GM18873 (cell line): ENCODE data around the gene STARD3.
"Not testable (repeated sequence)": the region's sequence is repeated elsewhere in the genome, so short reads cannot be mapped to it uniquely, and the experiment has no call there.

Source experiments
- ATAC-seq: cut with Tn5 transposase; IDR thresholded peaks from one replicate; pipeline ENCODE4 v1.9.1; 2021; ENCODE audit warnings: mild to moderate bottlenecking, moderate library complexity, moderate number of reproducible peaks; ENCODE audit not compliant: unreplicated experiment, low FRiP score

The STARD3 gene

DNA sequence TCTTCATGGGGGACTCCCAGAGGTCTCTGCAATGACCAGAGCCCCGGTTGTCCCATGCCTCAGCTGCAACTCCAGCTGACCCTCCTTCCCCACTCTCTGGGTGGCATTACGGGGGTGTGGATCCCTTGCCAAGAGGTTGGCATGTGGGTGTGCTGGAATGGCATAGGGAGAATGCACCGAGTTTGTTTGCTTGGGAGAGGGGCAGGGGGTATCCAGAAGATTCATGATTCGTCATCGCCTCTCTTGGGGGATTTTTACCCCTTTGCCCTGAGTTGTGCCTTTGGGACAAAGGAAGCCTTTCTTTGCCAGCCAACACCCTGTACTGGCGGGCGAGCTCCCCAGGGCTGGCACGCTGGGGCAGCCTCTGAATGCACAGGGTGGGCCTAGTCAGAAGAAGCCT is 69.4 kb downstream of the STARD3 start:
- no peak for ATAC-seq

DNA sequence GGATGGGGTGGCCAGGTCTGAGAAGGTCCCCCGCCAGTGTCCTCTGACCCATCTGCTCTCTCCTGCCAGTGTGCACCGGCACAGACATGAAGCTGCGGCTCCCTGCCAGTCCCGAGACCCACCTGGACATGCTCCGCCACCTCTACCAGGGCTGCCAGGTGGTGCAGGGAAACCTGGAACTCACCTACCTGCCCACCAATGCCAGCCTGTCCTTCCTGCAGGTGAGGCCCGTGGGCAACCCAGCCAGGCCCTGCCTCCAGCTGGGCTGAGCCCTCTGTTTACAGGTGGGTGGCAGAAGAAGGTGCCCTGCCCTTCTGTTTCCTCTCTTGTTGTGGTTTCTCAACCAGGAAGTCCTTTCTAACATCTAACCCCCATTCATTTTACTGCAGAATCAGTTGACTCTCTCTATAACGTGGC is 70.0 kb downstream of the STARD3 start:
- no peak for ATAC-seq

DNA sequence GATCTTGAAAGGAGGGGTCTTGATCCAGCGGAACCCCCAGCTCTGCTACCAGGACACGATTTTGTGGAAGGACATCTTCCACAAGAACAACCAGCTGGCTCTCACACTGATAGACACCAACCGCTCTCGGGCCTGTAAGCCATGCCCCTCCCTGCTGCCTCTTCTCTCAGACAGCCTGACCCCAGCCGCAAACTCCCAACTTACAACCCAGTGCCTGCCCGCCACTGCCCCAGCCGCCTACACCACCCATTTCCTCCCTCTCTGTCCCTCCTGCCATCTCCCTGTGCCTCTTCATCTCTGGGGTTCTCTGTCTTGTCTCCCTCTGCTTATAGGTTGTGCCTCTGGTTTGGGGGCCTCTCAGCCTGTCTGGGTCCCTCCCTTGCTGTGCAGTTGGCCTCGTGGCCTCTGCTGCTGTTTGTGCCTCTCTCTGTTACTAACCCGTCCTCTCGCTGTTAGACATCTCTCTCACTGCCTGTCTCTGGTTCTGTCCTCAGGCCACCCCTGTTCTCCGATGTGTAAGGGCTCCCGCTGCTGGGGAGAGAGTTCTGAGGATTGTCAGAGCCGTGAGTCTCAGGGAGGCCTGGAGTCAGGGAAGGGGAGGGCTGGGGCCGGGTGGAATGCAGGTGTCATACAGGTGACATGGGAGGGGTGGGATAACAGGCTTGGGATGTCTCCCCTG is 72.5 kb downstream of the STARD3 start:
- no peak for ATAC-seq

DNA sequence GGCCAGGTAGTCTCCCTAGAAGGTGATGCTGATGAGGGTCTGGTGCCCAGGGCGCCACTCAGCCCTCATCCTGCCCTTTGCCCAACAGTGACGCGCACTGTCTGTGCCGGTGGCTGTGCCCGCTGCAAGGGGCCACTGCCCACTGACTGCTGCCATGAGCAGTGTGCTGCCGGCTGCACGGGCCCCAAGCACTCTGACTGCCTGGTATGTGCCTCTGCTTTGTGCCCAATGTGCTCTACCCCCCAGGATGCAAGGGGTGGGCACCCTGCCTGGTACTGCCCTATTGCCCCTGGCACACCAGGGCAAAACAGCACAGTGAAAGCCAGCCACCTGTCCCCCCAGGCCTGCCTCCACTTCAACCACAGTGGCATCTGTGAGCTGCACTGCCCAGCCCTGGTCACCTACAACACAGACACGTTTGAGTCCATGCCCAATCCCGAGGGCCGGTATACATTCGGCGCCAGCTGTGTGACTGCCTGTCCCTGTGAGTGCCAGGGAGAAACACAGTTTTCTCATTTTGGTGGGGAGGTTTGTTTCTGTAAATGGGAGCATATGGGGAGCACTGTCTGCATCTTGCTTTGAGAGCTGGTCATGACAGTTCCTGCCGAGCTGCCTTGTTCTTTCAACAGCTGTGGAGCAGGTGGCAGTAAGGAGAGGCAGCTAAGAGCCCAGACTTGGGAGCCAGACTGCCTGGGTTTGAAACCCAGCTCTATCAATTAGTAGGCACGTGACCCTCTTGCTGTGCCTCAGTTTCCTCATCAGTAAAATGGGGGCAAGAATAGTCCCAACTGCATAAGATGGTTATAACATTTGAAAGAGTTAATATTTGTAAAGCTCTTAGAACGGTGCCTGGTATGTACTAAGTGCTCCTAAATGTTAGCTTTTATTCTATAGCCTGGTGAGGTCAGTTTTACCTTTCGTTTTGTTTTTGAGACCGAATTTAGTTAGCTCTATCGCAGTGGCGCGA is 73.3 kb downstream of the STARD3 start:
- ATAC-seq: no peak

DNA sequence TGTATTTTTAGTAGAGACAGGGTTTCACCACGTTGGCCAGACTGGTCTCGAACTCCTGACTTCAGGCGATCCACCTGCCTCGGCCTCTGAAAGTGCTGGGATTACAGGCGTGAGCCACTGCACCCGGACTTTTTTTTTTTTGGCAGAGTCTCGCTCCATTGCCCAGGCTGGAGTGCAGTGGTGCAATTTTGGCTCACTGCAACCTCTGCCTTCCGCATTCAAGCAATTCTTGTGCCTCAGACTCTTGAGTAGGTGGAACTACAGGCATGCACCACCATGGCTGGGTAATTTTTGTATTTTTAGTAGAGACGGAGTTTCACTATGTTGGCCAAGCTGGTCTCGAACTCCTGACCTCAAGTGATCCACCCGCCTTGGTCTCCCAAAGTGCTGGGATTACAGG is 74.1 kb downstream of the STARD3 start:
- ATAC-seq: not testable (repeated sequence)

DNA sequence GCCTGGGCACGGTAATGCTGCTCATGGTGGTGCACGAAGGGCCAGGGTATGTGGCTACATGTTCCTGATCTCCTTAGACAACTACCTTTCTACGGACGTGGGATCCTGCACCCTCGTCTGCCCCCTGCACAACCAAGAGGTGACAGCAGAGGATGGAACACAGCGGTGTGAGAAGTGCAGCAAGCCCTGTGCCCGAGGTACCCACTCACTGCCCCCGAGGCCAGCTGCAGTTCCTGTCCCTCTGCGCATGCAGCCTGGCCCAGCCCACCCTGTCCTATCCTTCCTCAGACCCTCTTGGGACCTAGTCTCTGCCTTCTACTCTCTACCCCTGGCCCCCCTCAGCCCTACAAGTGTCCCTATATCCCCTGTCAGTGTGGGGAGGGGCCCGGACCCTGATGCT is 74.9 kb downstream of the STARD3 start:
- ATAC-seq: no peak
